OCI-LY1 (cell line): ENCODE data around the gene CTNNA3.

Source experiments
- CTCF ChIP-seq: fragments of 200-600 bp; sonication (generic), shearing (Covaris generic); IDR thresholded peaks from 2 replicates; pipeline ENCODE4 v1.5.1; 2017; ENCODE audit warnings: mild to moderate bottlenecking, antibody characterized with exemption, low read length, moderate library complexity, mixed read lengths
- EZH2 ChIP-seq: fragments of 200-600 bp; sonication (generic), shearing (Covaris generic); IDR thresholded peaks from 2 replicates; pipeline ENCODE4 v1.8.0; 2017; ENCODE audit warnings: borderline replicate concordance, mixed run types, mild to moderate bottlenecking, antibody characterized with exemption, low read length, moderate library complexity, mixed read lengths

GRCh38 chr10:66795866-66796265 lies 900.1 kb downstream of the CTNNA3 start:
- TF ChIP-seq CTCF (no peak), EZH2 (no peak)
